ENCODE measurements around the gene GLRA1.
A peak's percentile ranks its signal among the peaks of the same experiment; 100 is the strongest.

The GLRA1 gene

GRCh38 chr5:151926188-151926587 is 1.5 kb upstream of the GLRA1 start:
- no peak overlapping the region for H3K4me3 ChIP-seq (ENCODE audit: low read depth, low read length)
- in situ Hi-C loops (cut with HindIII; ENCODE audit: low sequenced_read_pairs): no loop called here
- DNase-seq (ENCODE audit: low read depth): no peak
- no peak for TF ChIP-seq CTCF (IDR thresholded peaks at IDR 0.05; ENCODE audit: low read depth, low read length, missing control alignments)

DNA sequence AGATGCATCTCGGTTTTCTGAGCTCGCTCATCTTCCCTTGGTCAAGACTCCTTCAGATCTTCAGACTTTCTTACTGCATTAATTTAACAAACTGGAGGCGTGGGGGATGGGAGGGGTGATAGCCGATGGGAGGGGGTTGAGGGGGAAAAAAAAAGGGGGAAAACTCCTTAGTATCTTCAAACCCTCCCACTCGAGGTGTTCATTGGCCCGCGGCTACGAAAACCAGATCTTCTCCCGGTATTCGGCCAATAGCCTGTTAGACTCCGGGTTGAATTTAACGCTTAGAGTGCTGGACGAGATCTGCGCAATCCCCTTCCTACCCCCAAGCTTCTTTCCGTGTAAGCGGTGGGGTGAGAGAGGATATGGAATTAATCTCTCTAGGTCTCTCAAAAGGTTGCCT is 689 bp upstream of the GLRA1 start:
- in situ Hi-C loops (cut with HindIII; ENCODE audit: low sequenced_read_pairs): no loop called here
- no peak for DNase-seq (ENCODE audit: low read depth)
- TF ChIP-seq CTCF (IDR thresholded peaks at IDR 0.05; ENCODE audit: low read depth, low read length, missing control alignments): no peak
- no peak overlapping the region for H3K4me3 ChIP-seq (ENCODE audit: low read depth, low read length)

DNA sequence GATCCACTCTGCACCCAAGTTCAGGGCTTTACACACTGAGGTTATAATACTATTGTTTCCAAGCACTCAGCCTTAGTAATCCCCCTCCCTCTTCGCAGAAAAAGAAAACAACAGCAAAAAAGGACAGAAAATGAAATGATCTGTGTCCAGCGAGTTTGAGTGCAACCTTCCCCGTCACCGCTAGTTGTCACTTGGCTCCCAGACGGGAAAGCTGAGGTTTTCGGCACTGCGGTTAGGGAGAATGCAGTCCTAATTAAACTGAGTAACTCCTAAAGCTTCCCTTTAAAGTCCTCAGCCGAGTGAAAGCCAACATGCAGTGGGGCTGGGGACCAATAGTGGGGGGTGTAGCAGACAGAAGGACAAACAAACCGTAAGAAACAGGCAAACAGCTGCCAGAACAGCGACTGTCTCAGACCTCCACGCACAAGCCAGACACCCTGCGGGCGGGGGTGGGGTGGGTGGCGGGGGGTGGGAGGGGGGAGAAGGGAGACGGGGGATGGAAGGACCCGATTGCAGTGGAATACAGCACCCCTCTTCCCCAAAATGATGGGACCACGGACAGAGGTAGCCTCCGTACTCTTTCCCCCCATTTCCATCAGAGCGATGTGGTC is 680 bp downstream of the GLRA1 start:
- H3K4me3 ChIP-seq (ENCODE audit: low read depth, low read length): no peak overlapping the region
- TF ChIP-seq CTCF (IDR thresholded peaks at IDR 0.05; ENCODE audit: low read depth, low read length, missing control alignments): peak; percentile 40
- DNase-seq (ENCODE audit: low read depth): no peak
- in situ Hi-C loops (cut with HindIII; ENCODE audit: low sequenced_read_pairs): no loop called here

DNA sequence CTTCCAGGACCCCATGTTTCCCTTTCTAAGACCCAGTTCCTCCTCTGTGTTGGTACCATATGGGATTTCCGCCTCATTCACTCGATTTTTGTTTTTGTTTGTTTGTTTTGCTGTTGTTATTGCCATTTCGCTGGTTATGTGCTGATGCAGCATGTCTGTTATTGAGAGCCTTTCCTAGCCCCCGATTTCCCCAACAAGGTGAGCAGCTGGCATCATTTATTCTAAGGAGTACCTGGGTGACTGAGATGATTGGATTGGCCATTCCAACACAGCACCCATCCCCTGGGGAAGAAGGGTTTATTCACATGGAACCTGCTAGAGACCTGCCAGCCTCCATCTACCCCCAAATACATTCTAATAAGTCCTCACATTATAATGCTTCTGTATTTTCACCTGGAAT is 2.7 kb downstream of the GLRA1 start:
- no peak for DNase-seq (ENCODE audit: low read depth)
- TF ChIP-seq CTCF (IDR thresholded peaks at IDR 0.05; ENCODE audit: low read depth, low read length, missing control alignments): no peak
- in situ Hi-C loops (cut with HindIII; ENCODE audit: low sequenced_read_pairs): no loop called here
- H3K4me3 ChIP-seq (ENCODE audit: low read depth, low read length): no peak overlapping the region

DNA sequence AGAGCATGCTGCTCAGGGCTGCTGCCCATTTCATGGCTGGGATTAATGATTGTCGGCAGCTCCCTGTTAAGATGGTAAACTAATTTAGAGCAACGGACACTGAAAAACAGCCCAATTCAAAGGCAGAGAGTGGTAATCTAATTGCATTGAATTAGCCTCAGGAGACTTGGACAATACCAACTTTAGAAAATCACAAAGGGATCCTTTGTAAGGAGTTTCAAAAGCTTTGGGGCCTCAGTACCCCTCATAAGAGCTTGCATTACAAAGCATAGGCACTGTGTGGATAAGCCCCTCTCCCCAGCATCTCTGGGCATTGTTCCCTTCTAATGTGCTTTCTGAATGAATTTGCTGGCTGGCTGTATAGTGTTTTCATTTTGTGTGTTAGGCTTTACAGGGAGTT is 6.7 kb downstream of the GLRA1 start:
- DNase-seq (ENCODE audit: low read depth): no peak
- in situ Hi-C loops (cut with HindIII; ENCODE audit: low sequenced_read_pairs): no loop called here
- no peak for TF ChIP-seq CTCF (IDR thresholded peaks at IDR 0.05; ENCODE audit: low read depth, low read length, missing control alignments)

GRCh38 chr5:151913425-151913824 is 11.2 kb downstream of the GLRA1 start:
- DNase-seq (ENCODE audit: low read depth): no peak
- no peak for TF ChIP-seq CTCF (IDR thresholded peaks at IDR 0.05; ENCODE audit: low read depth, low read length, missing control alignments)
- no peak overlapping the region for H3K4me3 ChIP-seq (ENCODE audit: low read depth, low read length)
- in situ Hi-C loops (cut with HindIII; ENCODE audit: low sequenced_read_pairs): no loop called here

More for the DNA sequence above, 6.7 kb downstream of the GLRA1 start:
- no peak overlapping the region for H3K4me3 ChIP-seq (ENCODE audit: low read depth, low read length)

All from astrocyte of the cerebellum (primary cell).